ENCODE results near the gene RELL2.
A peak's percentile ranks its signal among the peaks of the same experiment; 100 is the strongest.

Gene RELL2

GRCh38 chr5:141657937-141658545, 21.2 kb downstream of the RELL2 start:
- ChIA-PET POLR2A (interaction anchor here (1.9 kb wide), 1 partner anchor 21 kb away, joined by 9 read pairs; the partner anchor contains the start of genes HDAC3 and RELL2), CTCF (interaction anchor here (0.7 to 1.9 kb wide), 4 partner anchors 11 to 357 kb away, joined by 3 to 8 read pairs (median 4); no protein-coding TSS in a partner anchor)
- H3K36me3 ChIP-seq (ENCODE audit: control insufficient read depth in 2 of 2, insufficient read depth in 1 of 2, low read length in 2 of 2), result peaks cover 0 to 6% of the 10 kb centered on the region in 2 experiments; a peak in 1 of 3 replicates
- no peaks in the 10 kb centered on the region for H3K9me3 ChIP-seq (ENCODE audit: control insufficient read depth, insufficient read depth, low read depth, low read length)
- H3K4me3 ChIP-seq (ENCODE audit: low read depth, low read length), result no peak overlapping the region
- H3K27ac ChIP-seq (ENCODE audit: extremely low read depth, low read depth, low read length), result no peak overlapping the region
- no peaks in the 10 kb centered on the region for H3K4me1 ChIP-seq (ENCODE audit: control insufficient read depth, insufficient read depth, low read length)
- peak; percentile 81; the same call in 1 of the 2 replicates for TF ChIP-seq ZNF184 (tag by site-specific recombination; IDR thresholded peaks at IDR 0.05)
- 0 out of 2 replicates have a peak, but pooled peaks have one; percentile 37 for TF ChIP-seq ZNF366 (tag by site-specific recombination; conservative IDR thresholded peaks at IDR 0.05)
- TF ChIP-seq TCF7L2 (IDR thresholded peaks at IDR 0.05; ENCODE audit: borderline replicate concordance, low read depth, low read length), result no peak
- 0 out of 2 replicates have a peak, but pooled peaks have one; percentile 63 for TF ChIP-seq ZNF324 (tag by site-specific recombination; IDR thresholded peaks at IDR 0.05)
- TF ChIP-seq ZSCAN5A (tag by site-specific recombination; IDR thresholded peaks at IDR 0.05), result peak; percentile 83; the same call in 1 of the 2 replicates
- TF ChIP-seq, protein P1, sequence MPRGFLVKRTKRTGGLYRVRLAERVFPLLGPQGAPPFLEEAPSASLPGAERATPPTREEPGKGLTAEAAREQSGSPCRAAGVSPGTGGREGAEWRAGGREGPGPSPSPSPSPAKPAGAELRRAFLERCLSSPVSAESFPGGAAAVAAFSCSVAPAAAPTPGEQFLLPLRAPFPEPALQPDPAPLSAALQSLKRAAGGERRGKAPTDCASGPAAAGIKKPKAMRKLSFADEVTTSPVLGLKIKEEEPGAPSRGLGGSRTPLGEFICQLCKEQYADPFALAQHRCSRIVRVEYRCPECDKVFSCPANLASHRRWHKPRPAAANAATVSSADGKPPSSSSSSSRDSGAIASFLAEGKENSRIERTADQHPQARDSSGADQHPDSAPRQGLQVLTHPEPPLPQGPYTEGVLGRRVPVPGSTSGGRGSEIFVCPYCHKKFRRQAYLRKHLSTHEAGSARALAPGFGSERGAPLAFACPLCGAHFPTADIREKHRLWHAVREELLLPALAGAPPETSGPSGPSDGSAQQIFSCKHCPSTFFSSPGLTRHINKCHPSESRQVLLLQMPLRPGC (tag by site-specific recombination; IDR thresholded peaks at IDR 0.05), result peak; percentile 74
- no peak for TF ChIP-seq SP2 (tag by site-specific recombination; IDR thresholded peaks at IDR 0.05)
- TF ChIP-seq KLF9 (tag by site-specific recombination; IDR thresholded peaks at IDR 0.05; ENCODE audit: low read depth), result 0 out of 2 replicates have a peak, but pooled peaks have one; percentile 20
- no peak for TF ChIP-seq OSR2 (tag by site-specific recombination; IDR thresholded peaks at IDR 0.05)
- peak; percentile 59 for TF ChIP-seq ZEB2 (tag by site-specific recombination; IDR thresholded peaks at IDR 0.05)
- TF ChIP-seq KLF7 (tag by site-specific recombination; IDR thresholded peaks at IDR 0.05; ENCODE audit: borderline replicate concordance), result no peak
- no peak for TF ChIP-seq REPIN1 (tag by site-specific recombination; IDR thresholded peaks at IDR 0.05; ENCODE audit: low read depth)
- 0 out of 2 replicates have a peak, but pooled peaks have one; percentile 16 for TF ChIP-seq PRDM10 (tag by site-specific recombination; IDR thresholded peaks at IDR 0.05)
- no peak for TF ChIP-seq FEZF1 (tag by site-specific recombination; IDR thresholded peaks at IDR 0.05)
- TF ChIP-seq ZNF521 (tag by site-specific recombination; IDR thresholded peaks at IDR 0.05), result no peak
- TF ChIP-seq, protein P2, sequence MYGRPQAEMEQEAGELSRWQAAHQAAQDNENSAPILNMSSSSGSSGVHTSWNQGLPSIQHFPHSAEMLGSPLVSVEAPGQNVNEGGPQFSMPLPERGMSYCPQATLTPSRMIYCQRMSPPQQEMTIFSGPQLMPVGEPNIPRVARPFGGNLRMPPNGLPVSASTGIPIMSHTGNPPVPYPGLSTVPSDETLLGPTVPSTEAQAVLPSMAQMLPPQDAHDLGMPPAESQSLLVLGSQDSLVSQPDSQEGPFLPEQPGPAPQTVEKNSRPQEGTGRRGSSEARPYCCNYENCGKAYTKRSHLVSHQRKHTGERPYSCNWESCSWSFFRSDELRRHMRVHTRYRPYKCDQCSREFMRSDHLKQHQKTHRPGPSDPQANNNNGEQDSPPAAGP (tag by site-specific recombination; IDR thresholded peaks at IDR 0.05), result 0 out of 2 replicates have a peak, but pooled peaks have one; percentile 40
- peak; percentile 36; the same call in 1 of the 2 replicates for TF ChIP-seq ZFHX2 (tag by site-specific recombination; conservative IDR thresholded peaks at IDR 0.05)
- TF ChIP-seq ZNF24 (tag by site-specific recombination; IDR thresholded peaks at IDR 0.05), result peak; percentile 61; the same call in 1 of the 2 replicates
- TF ChIP-seq SCRT2 (tag by site-specific recombination; IDR thresholded peaks at IDR 0.05), result peak; percentile 85
- 0 out of 2 replicates have a peak, but pooled peaks have one; percentile 36 for TF ChIP-seq GLIS2 (tag by site-specific recombination; IDR thresholded peaks at IDR 0.05)
- no peak for TF ChIP-seq ZNF514 (tag by site-specific recombination; IDR thresholded peaks at IDR 0.05)
- TF ChIP-seq, protein P3, sequence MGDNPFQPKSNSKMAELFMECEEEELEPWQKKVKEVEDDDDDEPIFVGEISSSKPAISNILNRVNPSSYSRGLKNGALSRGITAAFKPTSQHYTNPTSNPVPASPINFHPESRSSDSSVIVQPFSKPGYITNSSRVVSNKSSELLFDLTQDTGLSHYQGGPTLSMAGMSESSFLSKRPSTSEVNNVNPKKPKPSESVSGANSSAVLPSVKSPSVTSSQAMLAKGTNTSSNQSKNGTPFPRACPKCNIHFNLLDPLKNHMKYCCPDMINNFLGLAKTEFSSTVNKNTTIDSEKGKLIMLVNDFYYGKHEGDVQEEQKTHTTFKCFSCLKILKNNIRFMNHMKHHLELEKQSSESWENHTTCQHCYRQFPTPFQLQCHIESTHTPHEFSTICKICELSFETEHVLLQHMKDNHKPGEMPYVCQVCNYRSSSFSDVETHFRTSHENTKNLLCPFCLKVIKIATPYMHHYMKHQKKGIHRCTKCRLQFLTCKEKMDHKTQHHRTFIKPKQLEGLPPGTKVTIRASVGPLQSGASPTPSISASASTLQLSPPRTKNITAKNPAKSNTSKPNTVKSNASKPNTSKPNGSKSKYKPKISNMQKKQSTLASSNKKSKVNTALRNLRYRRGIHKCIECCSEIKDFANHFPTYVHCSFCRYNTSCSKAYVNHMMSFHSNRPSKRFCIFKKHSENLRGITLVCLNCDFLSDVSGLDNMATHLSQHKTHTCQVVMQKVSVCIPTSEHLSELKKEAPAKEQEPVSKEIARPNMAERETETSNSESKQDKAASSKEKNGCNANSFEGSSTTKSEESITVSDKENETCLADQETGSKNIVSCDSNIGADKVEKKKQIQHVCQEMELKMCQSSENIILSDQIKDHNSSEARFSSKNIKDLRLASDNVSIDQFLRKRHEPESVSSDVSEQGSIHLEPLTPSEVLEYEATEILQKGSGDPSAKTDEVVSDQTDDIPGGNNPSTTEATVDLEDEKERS (tag by site-specific recombination; IDR thresholded peaks at IDR 0.05), result peak; percentile 81
- TF ChIP-seq, protein P4, sequence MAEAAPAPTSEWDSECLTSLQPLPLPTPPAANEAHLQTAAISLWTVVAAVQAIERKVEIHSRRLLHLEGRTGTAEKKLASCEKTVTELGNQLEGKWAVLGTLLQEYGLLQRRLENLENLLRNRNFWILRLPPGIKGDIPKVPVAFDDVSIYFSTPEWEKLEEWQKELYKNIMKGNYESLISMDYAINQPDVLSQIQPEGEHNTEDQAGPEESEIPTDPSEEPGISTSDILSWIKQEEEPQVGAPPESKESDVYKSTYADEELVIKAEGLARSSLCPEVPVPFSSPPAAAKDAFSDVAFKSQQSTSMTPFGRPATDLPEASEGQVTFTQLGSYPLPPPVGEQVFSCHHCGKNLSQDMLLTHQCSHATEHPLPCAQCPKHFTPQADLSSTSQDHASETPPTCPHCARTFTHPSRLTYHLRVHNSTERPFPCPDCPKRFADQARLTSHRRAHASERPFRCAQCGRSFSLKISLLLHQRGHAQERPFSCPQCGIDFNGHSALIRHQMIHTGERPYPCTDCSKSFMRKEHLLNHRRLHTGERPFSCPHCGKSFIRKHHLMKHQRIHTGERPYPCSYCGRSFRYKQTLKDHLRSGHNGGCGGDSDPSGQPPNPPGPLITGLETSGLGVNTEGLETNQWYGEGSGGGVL (tag by site-specific recombination; IDR thresholded peaks at IDR 0.05), result peak; percentile 59; the same call in 1 of the 2 replicates
- no peak; the same call in 1 of the 2 replicates for TF ChIP-seq ZNF600 (tag by site-specific recombination; IDR thresholded peaks at IDR 0.05)

Data from HEK293 (cell line).